PC-9 (cell line): Measurements from ENCODE around the gene DENND10.

Source experiments
- EZH2 ChIP-seq: fragments of 200-600 bp; sonication (generic); IDR thresholded peaks from 2 replicates; pipeline ENCODE4 v1.8.0; 2017; ENCODE audit warnings: antibody characterized with exemption, low read depth
- TF ChIP-seq, protein P1 (sequence below): fragments of 200-600 bp; sonication (generic); conservative IDR thresholded peaks from 2 replicates; pipeline ENCODE4 v1.6.1; 2017; ENCODE audit warnings: mixed run types, antibody characterized with exemption, mild to moderate bottlenecking, moderate library complexity

DNA sequence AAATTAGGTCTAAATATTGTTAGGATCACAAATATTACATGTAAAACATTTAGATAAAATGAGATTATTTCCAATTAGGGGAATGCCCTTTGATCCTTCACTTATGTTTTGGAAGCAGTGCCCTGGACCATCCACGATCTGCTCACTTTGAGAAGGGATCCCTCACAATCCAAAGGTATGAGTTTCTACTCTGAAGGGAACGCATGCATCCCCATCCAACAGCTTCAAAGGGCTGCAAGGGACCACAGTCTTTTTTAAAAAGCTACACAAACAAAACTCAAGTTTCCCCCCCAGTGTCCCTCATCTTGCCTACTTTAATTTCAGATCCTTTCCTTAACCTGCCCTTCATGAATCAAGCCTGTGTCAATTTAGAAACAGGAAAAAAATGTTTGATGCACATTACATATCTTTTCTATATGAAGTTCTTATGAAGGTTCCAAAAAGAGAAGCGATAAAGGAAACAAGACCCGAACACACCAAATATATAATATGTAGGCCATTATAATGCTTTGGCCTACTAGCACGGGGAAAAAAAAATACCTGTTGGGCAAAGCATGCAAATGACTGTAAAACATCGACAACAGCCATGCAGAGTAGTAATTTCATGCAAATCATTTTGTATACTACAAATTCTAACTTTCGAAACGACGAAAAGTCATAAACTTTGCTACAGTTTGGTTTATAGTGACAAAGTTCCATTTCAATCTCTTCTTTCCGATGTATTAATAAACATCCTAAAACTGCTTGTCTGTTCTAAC is 25.3 kb upstream of the DENND10 start:
- TF ChIP-seq, protein P1, sequence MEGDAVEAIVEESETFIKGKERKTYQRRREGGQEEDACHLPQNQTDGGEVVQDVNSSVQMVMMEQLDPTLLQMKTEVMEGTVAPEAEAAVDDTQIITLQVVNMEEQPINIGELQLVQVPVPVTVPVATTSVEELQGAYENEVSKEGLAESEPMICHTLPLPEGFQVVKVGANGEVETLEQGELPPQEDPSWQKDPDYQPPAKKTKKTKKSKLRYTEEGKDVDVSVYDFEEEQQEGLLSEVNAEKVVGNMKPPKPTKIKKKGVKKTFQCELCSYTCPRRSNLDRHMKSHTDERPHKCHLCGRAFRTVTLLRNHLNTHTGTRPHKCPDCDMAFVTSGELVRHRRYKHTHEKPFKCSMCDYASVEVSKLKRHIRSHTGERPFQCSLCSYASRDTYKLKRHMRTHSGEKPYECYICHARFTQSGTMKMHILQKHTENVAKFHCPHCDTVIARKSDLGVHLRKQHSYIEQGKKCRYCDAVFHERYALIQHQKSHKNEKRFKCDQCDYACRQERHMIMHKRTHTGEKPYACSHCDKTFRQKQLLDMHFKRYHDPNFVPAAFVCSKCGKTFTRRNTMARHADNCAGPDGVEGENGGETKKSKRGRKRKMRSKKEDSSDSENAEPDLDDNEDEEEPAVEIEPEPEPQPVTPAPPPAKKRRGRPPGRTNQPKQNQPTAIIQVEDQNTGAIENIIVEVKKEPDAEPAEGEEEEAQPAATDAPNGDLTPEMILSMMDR = no peak
- TF ChIP-seq EZH2 = no peak
